Activated B cell treated with CpG ODN at 0.5 μM for 24 hours (primary cell): ENCODE results near the gene PTGR2. TPM values are rescaled to one million over a fixed set of nuclear protein-coding genes. Genes with fewer than 3 reads are reported as not detected.

Source experiments
- ATAC-seq: fragments of 200-7000 bp; cut with Tn5 transposase; one replicate; pipeline ENCODE4 v1.10.0; 2021; ENCODE audit warnings: low read depth, mild to moderate bottlenecking, moderate library complexity
- CTCF ChIA-PET: fragments of 350-600 bp; sonication (Branson Sonifier 250); formaldehyde crosslinking; loops from one replicate; lab custom pipeline; 2021; ENCODE audit warnings: antibody characterized with exemption; lab: Charles Lee
- POLR2A ChIA-PET: fragments of 350-600 bp; sonication (Branson Sonifier 250); formaldehyde crosslinking; loops from one replicate; lab custom pipeline; 2021; ENCODE audit warnings: antibody characterized with exemption; lab: Charles Lee
- DNase-seq: peaks from one replicate; pipeline ENCODE4 v3.0.0; 2022
- H3K27ac Mint-ChIP-seq: one replicate; pipeline ENCODE4 v1.8.0; 2020; ENCODE audit warnings: mixed read lengths
- H3K27me3 Mint-ChIP-seq: one replicate; pipeline ENCODE4 v1.8.0; 2021; ENCODE audit warnings: mixed read lengths
- H3K36me3 Mint-ChIP-seq: one replicate; pipeline ENCODE4 v1.8.0; 2021; ENCODE audit warnings: low read depth, mixed read lengths
- H3K4me1 Mint-ChIP-seq: one replicate; pipeline ENCODE4 v1.8.0; 2021; ENCODE audit warnings: mixed read lengths
- H3K4me3 Mint-ChIP-seq: one replicate; pipeline ENCODE4 v1.8.0; 2020; ENCODE audit warnings: mild to moderate bottlenecking, mixed read lengths
- H3K9me3 Mint-ChIP-seq: one replicate; pipeline ENCODE4 v1.8.0; 2020; ENCODE audit warnings: mixed read lengths
- intact Hi-C: fragments of 100-400 bp; cut with micrococcal nuclease; formaldehyde crosslinking; loops from one replicate; pipeline ENCODE4 v1.15.1; 2024
- total RNA-seq: library from RNA; stranded (reverse); gene quantifications from 2 replicates; pipeline ENCODE4 v1.2.3, GENCODE V29; 2022
- TF ChIP-seq, protein P1 (sequence below): fragments of 200-600 bp; IDR thresholded peaks from one replicate; pipeline ENCODE4 v1.8.0; 2022; ENCODE audit warnings: antibody characterized with exemption, mild to moderate bottlenecking

PTGR2 gene
- total RNA-seq, 1 donor from 2014 or later = 4.8 TPM

DNA sequence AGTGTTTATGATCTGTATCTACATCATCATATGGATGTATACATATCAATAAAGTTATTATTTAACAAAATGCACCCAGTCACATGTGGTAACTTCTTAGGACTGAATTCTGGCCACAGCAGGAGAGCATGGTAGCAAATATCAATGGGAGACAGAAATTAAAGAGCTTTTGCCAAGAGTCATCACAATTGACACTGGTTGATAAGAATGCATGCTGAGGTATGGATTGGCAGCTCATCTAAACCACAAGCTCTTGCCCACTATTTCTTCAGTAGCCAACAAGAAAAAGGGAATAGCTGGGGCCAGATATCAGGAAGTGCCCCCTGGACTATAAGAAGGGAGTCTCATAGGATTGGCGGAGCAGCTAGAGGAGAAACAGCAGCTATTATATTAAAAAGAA is 9.4 kb upstream of the PTGR2 start:
- no peak for DNase-seq
- Mint-ChIP-seq H3K27ac (no peak overlapping the region), H3K36me3 (no peaks in the 10 kb centered on the region), H3K27me3 (no peaks in the 10 kb centered on the region), H3K4me3 (no peak overlapping the region), H3K4me1 (no peaks in the 10 kb centered on the region), H3K9me3 (no peaks in the 10 kb centered on the region)
- ChIA-PET POLR2A (no interaction called here), CTCF (no interaction called here)
- intact Hi-C loops = no loop called here
- TF ChIP-seq, protein P1, sequence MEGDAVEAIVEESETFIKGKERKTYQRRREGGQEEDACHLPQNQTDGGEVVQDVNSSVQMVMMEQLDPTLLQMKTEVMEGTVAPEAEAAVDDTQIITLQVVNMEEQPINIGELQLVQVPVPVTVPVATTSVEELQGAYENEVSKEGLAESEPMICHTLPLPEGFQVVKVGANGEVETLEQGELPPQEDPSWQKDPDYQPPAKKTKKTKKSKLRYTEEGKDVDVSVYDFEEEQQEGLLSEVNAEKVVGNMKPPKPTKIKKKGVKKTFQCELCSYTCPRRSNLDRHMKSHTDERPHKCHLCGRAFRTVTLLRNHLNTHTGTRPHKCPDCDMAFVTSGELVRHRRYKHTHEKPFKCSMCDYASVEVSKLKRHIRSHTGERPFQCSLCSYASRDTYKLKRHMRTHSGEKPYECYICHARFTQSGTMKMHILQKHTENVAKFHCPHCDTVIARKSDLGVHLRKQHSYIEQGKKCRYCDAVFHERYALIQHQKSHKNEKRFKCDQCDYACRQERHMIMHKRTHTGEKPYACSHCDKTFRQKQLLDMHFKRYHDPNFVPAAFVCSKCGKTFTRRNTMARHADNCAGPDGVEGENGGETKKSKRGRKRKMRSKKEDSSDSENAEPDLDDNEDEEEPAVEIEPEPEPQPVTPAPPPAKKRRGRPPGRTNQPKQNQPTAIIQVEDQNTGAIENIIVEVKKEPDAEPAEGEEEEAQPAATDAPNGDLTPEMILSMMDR = no peak
- no peak for ATAC-seq

DNA sequence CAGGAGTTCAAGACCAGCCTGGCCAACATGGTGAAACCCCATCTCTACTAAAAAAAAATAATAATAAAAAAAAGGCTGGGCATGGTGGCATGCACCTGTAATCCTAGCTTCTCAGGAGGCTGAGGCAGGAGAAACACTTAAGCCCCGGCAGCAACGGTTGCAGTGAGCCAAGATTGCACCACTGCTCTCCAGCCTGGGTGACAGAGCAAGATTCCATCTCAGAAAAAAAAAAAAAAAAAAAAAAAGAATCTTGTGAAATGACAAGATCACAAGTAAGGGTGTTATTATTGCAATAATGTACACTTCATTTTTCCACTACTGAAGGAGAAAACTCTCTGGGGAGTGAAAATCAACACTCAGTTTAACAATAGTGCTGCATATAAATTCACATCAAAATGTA is 8.8 kb upstream of the PTGR2 start:
- POLR2A ChIA-PET = no interaction called here

DNA sequence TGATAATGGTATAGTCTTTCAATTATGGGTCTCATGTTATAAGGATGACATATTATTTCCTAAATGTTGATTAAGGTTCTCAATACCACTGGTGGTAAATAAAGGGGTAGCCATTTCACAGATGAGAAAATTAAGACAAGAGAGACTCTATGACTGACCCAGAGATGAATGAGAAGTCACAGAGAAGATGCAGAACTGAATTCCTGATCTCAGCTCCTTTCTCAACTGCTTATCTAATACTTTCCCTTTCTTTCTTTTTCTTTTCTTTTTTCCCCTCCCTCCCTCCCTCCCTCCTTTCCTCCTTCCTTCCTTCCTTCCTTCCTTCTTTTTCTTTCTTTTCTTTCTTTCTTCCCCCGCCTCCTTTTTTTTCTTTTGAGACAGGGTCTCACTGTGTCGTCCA is 8.3 kb upstream of the PTGR2 start:
- no peak for DNase-seq
- intact Hi-C loops = no loop called here
- ChIA-PET POLR2A (no interaction called here), CTCF (no interaction called here)
- no peak overlapping the region for H3K27ac Mint-ChIP-seq
- no peaks in the 10 kb centered on the region for H3K36me3 Mint-ChIP-seq
- ATAC-seq = no peak
- H3K9me3 Mint-ChIP-seq = no peaks in the 10 kb centered on the region
- no peak overlapping the region for H3K4me3 Mint-ChIP-seq
- no peaks in the 10 kb centered on the region for H3K4me1 Mint-ChIP-seq
- H3K27me3 Mint-ChIP-seq = no peaks in the 10 kb centered on the region
- TF ChIP-seq, protein P1 = no peak

More for the DNA sequence above, 8.8 kb upstream of the PTGR2 start:
- Mint-ChIP-seq H3K27ac (no peak overlapping the region), H3K27me3 (no peaks in the 10 kb centered on the region), H3K9me3 (no peaks in the 10 kb centered on the region), H3K4me3 (no peak overlapping the region), H3K36me3 (no peaks in the 10 kb centered on the region), H3K4me1 (no peaks in the 10 kb centered on the region)
- CTCF ChIA-PET = no interaction called here
- ATAC-seq (no peak), DNase-seq (no peak)
- intact Hi-C loops = no loop called here
- TF ChIP-seq, protein P1 = no peak

DNA sequence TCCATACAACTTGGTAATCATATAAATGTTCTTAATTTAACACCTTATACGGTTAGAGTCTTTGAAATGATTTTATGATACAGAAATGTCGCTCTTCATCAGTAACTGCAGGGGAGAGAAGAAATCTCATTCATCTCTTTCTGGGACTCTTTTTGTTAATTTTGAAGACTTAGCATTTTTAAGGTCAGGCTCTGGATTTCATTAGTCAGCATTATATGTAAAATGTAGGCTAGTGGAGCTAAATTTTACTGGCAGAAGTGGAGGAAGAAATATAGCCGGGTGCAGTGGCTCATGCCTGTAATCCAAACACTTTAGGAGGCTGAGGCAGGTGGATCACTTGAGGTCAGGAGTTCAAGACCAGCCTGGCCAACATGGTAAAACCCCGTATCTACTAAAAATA is 4.7 kb upstream of the PTGR2 start:
- H3K27me3 Mint-ChIP-seq = no peaks in the 10 kb centered on the region
- ChIA-PET POLR2A (no interaction called here), CTCF (no interaction called here)
- peaks cover 11% of the 10 kb centered on the region for H3K4me1 Mint-ChIP-seq
- no peak for DNase-seq
- intact Hi-C loops = no loop called here
- TF ChIP-seq, protein P1 = no peak
- H3K9me3 Mint-ChIP-seq = no peaks in the 10 kb centered on the region
- no peak for ATAC-seq
- H3K4me3 Mint-ChIP-seq = no peak overlapping the region
- no peak overlapping the region for H3K27ac Mint-ChIP-seq
- peaks cover 2% of the 10 kb centered on the region for H3K36me3 Mint-ChIP-seq

DNA sequence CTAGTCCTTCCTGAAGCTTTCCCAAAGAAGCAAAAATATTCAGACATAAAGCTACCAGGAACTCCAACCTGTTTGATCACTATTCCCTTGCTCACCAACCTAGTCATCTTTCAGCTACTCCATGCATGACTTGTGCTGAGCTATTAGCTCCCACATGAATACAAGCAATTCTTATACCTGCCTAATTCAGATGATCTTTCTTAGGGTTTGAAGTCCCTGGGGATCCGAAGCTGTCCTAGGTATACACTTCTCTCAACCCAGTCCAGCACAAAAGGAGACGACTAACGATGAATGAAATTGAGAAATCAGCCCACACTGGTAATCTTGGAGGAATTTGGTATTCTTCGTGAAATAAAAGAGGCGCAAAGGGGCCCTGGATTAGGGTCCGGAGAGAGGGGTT is 631 bp upstream of the PTGR2 start:
- peak overlapping the region; percentile 93 for H3K4me3 Mint-ChIP-seq
- POLR2A ChIA-PET = interaction anchor here (0.5 to 3.6 kb wide), 6 partner anchors 35 to 360 kb away, joined by 3 to 30 read pairs (median 4); partner anchors contain the start of genes COQ6, FAM161B, RIOX1 and ZNF410
- H3K27me3 Mint-ChIP-seq = no peaks in the 10 kb centered on the region
- peaks cover 21% of the 10 kb centered on the region for H3K4me1 Mint-ChIP-seq
- H3K36me3 Mint-ChIP-seq = peaks cover 6% of the 10 kb centered on the region
- no peak for ATAC-seq
- CTCF ChIA-PET = interaction anchor here (1.2 to 2.6 kb wide), 4 partner anchors 23 to 121 kb away, joined by 3 to 8 read pairs (median 3); no protein-coding TSS in a partner anchor
- no peaks in the 10 kb centered on the region for H3K9me3 Mint-ChIP-seq
- DNase-seq = no peak
- intact Hi-C loops = loop anchor here (5.0 kb wide), 1 partner anchor 231 kb away; the partner anchor contains the start of genes ALDH6A1 and LIN52
- H3K27ac Mint-ChIP-seq = peak overlapping the region; percentile 96
- TF ChIP-seq, protein P1 = no peak
